22Rv1 (cell line): ENCODE data around the gene CBX6.
"Not testable (repeated sequence)": the region's sequence is repeated elsewhere in the genome, so short reads cannot be mapped to it uniquely, and the experiment has no call there.

Experiments
- H3K27ac ChIP-seq: fragments of 450-650 bp; 2 replicates; pipeline ENCODE4 v1.5.1; 2017
- ZFX ChIP-seq: fragments of 450-650 bp; IDR thresholded peaks from 2 replicates; pipeline ENCODE4 v1.6.1; 2017; ENCODE audit warnings: antibody characterized with exemption, borderline replicate concordance
- TF ChIP-seq, protein P1 (sequence below): fragments of 450-650 bp; IDR thresholded peaks from 2 replicates; pipeline ENCODE4 v1.5.1; 2017; ENCODE audit warnings: mild to moderate bottlenecking

The CBX6 gene

DNA sequence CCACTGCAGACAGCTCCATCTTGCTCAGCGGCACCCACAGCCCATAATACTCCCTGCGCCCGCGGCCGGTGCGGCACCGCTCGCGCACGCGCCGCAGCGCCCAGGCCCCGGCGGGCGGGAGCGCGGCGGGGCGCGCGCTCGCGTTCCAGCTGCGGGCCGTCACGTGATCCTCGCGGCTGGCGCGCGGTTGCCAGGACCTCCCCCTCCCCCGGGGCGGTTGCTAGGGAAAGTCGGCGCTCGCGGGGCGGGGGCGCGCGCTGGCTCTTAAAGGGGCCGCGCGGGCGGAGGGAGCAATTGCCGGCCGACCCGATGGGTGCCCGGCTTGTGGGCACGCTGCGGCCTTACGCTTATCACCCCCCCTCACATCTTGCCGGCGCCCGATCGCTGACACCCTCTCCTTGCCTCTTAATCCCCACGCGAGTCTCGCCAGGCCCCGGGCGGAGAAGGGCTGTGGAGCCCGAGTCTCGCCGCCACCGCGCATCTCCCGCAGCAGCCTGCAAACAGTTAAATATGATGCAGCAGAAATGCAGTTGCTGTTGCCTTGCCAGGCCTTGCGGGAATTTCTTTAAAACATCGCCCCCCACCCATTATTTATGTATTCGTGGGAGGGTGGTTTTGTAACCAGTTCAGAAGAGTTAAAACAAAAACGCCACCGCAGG lies at the start of gene CBX6:
Gene CBX6, minus strand, starts transcription at position 45 of the 659 bp plus-strand sequence. Its CDS starts 26 bp downstream, at position 19.
- peak within 1 kb of the TSS; percentile 83 for H3K27ac ChIP-seq
- TF ChIP-seq ZFX = no peak
- TF ChIP-seq, protein P1, sequence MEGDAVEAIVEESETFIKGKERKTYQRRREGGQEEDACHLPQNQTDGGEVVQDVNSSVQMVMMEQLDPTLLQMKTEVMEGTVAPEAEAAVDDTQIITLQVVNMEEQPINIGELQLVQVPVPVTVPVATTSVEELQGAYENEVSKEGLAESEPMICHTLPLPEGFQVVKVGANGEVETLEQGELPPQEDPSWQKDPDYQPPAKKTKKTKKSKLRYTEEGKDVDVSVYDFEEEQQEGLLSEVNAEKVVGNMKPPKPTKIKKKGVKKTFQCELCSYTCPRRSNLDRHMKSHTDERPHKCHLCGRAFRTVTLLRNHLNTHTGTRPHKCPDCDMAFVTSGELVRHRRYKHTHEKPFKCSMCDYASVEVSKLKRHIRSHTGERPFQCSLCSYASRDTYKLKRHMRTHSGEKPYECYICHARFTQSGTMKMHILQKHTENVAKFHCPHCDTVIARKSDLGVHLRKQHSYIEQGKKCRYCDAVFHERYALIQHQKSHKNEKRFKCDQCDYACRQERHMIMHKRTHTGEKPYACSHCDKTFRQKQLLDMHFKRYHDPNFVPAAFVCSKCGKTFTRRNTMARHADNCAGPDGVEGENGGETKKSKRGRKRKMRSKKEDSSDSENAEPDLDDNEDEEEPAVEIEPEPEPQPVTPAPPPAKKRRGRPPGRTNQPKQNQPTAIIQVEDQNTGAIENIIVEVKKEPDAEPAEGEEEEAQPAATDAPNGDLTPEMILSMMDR = no peak

- TF ChIP-seq, protein P1 = no peak
- no peak for TF ChIP-seq ZFX
- peak overlapping the region; percentile 29; the same call in 1 of the 2 replicates for H3K27ac ChIP-seq
Observed at GRCh38 chr22:38921806-38922205, 49.8 kb upstream of the CBX6 start.

DNA sequence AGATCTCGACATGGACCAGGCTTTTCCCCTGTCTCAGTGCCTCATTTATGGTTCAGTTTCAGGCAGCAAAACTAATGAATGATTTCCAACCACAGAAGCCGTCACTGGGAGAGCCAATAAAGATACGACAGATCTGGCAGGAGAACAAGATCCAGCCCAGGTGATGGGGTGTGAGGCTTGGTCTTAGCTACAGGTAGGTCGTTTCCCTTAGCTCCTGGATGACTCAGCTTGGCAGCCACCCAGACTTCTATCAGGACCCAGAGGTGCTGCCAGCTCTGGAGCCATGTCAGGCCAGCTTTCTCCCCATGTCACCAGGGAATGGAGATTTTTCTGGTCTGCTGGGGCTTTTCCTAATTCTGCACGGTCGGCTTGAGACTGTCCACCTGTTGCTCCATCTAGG lies 49.1 kb upstream of the CBX6 start:
- peak overlapping the region; percentile 29; the same call in 1 of the 2 replicates for H3K27ac ChIP-seq
- TF ChIP-seq, protein P1 = no peak
- TF ChIP-seq ZFX = no peak

DNA sequence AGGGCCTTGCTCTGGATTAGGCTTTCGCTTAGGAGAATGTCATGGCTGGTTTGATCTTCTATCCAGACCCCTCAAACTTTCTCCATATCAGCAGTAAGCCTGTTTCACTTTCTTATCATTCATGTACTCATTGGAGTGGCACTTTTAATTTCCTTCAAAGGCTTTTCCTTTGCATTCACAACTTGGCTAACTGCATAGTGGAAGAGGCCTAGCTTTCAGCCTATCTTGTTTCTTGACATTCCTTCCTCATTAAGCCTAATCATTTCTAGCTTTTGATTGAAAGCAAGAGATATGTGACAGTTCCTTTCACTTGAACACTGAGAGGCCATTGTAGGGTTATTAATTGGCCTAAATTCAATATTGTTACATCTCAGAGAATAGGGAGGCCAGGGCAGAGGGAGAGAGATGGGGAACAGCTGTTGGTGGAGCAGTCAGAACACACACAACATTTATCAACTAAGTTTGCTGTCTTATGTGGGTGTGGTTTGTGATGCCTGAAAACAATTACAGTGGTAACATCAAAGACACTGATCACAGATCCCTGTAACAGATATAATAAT lies 47.7 kb upstream of the CBX6 start:
- TF ChIP-seq, protein P1 = no peak
- TF ChIP-seq ZFX = no peak
- H3K27ac ChIP-seq = no peak overlapping the region

DNA sequence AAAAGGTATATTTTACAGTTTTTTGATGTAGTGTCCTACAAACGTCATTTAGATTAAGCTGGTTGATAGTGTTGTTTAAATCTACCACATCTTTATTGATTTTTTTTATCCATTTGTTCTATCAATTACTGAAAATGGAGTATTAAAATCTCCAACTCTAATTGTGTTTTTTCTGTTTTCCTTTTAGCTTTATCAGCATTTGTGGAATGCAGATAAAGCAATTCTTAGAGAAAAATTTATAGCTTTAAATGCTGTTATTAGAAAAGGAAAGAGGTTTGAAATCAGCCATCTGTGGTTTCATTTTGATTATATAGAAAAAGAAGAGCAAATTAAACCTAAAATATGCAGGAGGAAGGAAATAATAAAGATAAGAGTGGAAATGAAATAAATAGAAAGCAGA lies 39.4 kb upstream of the CBX6 start:
- TF ChIP-seq, protein P1 = no peak
- TF ChIP-seq ZFX = no peak
- no peak overlapping the region for H3K27ac ChIP-seq

DNA sequence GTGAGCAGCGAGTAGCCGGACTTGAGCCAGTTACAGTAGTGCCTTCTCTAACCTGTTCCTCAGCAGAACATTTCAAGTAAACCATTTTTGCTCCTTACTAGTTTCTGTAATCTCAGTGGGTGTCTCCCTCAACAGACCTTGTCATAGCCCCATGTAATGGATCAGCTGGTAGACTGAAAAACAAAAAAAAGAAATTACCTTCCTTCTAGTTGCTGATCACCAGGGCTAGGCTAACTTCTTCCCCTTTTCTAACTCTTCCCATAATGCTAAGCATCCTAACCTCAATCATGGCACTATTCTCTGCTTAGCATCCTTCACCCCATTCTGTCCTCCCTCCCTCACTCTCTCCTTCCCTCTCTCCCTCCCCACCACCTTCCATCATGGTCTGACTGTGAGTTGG lies 35.8 kb upstream of the CBX6 start:
- H3K27ac ChIP-seq = no peak overlapping the region
- TF ChIP-seq, protein P1 = no peak
- TF ChIP-seq ZFX = no peak

DNA sequence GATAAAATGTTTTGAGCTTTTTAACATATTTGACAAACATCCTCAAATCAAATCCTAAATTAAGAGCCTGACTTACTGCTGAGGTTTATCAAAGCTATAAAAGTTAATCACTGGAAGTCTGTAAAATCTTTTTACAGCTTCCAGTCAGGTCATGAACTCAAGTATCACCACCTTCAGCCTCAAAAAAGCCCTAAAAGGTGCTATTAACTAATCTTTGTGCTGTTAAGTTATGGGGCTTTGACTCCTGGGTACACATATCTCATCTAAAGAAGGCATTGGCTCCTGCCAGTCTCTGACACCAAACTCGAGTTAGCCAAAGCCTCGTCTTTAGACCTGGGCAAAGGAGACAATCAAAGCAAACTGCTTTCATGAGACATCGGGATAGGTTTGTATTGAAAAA lies 34.0 kb upstream of the CBX6 start:
- no peak overlapping the region for H3K27ac ChIP-seq
- TF ChIP-seq, protein P1 = no peak
- TF ChIP-seq ZFX = no peak

- not testable (repeated sequence) for H3K27ac ChIP-seq
Observed at GRCh38 chr22:38904052-38904617, 32.1 kb upstream of the CBX6 start.
